ENCODE measurements around the gene LDLRAD4.

GRCh38 chr18:13500869-13501542 is 282.4 kb downstream of the LDLRAD4 start:
- TF ChIP-seq CTCF (IDR thresholded peaks at IDR 0.05) (no peak), POLR2A (IDR thresholded peaks at IDR 0.05) (no peak), EP300 (IDR thresholded peaks at IDR 0.05) (no peak)

Data from tibial nerve (tissue), 4 donors.